ENCODE measurements around the gene CIART.
"Not testable (repeated sequence)": the region's sequence is repeated elsewhere in the genome, so short reads cannot be mapped to it uniquely, and the experiment has no call there.

CIART gene, protein sequence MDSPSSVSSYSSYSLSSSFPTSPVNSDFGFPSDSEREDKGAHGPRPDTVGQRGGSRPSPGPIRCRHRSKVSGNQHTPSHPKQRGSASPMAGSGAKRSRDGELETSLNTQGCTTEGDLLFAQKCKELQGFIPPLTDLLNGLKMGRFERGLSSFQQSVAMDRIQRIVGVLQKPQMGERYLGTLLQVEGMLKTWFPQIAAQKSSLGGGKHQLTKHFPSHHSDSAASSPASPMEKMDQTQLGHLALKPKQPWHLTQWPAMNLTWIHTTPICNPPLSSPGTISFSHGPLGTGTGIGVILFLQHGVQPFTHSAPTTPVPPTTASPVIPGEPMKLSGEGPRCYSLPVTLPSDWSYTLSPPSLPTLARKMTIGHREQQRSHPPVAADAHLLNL

DNA sequence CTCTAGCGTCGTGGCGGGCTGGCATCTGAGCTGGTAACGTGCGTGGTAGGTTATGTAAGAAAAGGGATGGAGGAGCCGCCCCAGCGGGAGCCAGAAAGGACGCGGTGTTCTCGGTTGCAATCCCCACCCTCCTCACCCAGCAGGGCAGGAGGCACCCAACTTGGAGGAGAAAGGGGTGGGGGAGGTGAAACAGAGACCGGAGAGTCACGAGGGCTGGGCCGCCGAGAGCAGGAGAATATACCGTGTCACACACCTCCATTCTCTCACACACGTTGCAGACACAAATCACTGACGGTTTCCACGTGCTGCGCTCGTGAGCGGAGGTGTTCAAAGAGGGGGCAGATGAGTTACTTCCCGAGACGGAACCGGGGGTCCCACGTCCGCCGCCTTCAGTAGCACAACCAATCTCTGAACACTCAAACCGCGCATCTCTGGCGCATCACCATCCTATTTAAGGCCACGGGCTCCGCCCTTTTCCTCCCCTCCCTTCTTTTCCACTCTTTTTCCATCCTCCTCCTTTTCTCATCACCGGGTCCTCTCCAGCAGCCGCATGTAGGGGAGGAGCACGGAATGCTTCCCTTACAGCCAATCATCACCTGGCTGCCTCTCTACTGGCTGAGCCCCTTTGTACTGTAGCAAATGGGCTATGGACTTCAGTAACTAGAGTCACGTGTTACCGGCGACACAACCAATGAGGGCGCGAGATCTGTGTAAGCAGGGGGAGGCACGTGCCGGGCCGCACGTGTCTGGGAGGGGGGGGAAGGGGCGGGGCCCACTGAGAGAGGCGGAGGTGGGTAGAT lies at the start of gene CIART:
Gene CIART (plus strand): TSS at position 797 of the 800 bp plus-strand sequence. CDS start 714 bp downstream, outside the sequence.
- DNase-seq: peak; percentile 38 to 41

DNA sequence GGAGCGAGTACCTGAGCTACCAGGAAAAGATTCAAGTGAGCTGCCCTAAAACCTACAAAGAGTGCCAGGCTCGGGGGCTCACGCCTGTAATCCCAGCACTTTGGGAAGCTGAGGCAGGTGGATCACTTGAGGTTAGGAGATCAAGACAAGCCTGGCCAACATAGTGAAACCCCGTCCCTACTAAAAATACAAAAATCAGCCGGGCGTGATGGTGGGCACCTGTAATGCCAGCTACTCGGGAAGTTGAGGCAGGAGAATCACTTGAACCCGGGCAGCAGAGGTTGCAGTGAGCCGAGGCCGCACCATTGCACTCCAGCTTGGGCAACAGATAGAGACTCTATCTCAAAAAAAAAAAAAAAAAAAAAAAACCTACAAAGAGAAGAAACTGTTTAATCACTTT lies 49.4 kb upstream of the CIART start:
- not testable (repeated sequence) for DNase-seq

DNA sequence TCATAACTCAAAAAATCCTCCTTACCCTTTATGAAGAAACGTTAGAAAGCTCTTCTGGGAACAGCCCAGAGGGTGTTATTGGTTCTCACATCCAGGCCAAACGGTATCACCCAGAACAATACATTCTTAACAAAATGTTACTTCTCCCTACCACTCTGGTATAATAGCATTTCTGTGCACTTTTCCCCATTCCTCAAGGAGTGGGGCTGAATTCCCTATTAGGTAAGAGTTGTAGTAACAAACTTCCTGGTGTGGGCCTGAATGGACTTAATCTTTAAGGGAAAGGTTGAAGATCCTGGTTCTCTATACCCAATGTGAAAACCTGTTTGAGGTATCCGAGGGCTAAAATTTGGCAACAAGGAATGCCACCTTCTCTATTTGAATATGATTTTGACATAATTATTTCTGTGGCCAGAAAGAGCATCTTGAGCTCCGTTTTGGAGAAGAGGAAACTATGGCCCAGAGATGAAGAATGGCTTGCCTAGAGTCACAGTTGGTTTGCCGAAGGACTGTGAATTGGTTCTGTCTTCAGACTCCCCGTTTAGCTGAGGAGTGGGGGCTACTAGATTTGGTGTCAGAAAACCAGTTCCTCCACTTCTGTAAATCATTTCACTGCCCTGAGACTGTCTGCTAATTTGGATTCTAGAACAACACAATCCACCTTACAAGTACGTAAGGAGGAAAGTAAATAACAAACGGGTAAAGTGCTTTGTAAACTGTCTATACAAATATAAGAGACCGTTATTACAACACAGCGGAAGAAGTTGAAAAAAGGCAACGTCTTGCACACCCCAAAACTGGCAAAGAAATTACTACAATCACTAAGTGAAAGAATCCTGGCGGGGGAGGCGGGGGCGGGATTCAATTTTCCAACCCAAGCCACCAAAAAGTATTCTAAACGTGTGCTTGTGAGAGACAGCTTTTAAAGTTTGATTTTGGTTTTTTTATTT lies 48.7 kb upstream of the CIART start:
- peak; percentile 49 to 67 for DNase-seq

DNA sequence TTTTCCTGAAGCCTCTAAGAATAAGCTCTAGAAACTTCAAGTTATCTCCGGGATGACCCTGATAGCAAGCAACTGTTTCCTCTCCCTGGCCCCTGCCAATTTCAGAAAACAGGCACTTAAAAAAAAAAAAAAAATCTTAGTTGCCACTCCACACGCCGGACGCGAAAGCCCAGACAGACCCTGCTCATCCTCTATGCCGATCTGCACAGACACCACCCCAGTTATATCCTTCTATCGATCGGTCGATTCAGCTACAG lies 48.1 kb upstream of the CIART start:
- no peak for DNase-seq

DNA sequence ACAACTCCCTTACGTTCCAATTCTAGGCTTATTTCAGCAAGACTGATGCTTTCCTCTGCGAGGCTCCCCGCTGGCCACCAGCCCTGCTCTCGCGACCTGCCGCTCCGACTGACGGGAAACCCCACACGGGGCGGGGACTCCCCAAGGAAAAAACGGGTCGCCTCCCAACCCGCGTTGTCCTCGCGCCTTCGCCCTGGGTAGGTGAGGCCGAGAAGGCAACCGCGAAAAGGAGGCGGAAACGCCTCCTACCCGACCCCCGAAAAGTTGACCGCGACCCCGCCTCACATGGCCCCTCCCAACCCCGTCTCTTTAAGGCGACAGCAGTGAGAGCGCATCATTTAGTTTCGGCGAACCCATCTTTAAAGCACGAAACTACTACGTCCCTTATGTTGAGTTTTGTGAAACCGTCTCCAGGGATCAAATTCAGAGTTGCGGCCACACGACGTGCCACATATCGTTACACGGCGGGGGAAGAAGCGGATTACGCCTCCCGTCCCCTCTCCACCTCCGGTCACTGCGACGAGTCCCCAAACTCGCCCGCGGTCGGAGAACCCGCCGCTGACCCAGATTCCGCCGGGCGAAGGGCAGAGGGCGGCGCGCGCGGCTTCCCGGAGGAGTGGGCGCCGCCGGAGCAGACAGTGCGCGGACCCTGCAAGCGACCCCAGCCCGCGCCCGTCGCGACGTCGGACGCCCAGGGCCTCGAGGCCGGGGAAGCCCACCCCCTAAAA lies 47.6 kb upstream of the CIART start:
- peak; percentile 87 to 89 for DNase-seq

DNA sequence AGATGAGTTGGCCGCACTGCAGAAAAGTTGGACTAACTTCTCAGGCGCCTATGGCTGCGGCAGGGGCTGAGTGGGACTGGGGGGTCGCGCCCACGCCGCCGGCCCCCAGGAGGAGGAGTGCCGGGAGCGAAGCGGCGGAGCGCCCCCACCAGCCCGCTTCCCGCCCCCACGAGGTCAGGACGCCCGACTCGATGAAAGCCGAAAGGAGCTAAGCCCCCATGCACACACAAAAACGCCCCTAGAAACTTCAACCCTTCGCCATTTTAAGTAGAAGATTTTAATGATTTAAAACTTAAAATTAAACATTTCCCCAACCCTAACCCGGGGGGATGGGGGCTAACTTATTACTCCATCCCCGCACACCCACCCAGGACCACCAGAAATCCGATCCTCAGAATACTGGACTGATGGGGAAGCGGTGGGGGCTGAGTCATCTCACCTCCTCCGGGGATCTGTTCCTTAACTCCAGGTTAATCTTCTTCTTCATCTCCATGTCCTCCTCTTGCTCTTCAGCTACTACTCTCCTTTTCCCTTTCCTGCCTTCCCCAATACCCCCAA lies 47.0 kb upstream of the CIART start:
- peak in 1 of 2 donors; percentile 7 for DNase-seq

DNA sequence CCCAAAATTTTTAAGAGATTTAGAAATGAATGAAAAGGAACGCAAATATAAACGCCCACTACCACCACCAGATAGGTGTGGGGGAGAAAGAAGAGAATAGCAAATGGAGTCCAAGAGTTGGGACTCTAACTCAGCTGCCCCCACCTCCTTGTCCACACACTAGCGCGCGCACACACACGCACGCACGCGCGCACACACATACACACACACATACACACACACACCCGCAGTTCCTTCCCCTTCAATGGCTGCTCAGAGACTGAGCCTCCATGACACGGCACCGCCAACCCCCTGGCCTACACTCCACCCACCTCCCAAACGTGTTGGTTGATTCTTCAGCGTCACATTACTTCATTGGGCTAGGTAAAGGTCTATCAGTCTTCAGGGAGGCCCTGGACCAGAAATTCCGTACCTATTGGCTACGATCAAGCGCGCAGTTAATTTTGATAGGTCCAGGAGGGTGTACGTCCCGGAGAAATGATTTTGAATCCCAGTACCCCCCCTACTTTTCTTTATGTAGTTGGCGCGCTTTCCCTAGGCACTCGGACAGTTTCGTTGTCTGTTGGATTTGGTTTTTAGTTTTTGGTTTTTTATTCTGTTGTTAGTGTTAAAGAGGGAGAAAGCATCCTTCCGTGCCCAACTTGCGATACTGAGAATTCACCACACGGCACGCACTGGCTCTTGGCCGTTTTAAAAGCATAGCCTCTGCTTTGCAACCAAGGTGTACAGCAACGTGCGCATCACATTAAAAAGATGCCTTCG lies 46.3 kb upstream of the CIART start, which contains the start of gene ANP32E:
Gene ANP32E (minus strand): TSS at position 261 of the 762 bp plus-strand sequence. CDS start 326 bp downstream, outside the sequence.
- peak; percentile 95 to 97 for DNase-seq

DNA sequence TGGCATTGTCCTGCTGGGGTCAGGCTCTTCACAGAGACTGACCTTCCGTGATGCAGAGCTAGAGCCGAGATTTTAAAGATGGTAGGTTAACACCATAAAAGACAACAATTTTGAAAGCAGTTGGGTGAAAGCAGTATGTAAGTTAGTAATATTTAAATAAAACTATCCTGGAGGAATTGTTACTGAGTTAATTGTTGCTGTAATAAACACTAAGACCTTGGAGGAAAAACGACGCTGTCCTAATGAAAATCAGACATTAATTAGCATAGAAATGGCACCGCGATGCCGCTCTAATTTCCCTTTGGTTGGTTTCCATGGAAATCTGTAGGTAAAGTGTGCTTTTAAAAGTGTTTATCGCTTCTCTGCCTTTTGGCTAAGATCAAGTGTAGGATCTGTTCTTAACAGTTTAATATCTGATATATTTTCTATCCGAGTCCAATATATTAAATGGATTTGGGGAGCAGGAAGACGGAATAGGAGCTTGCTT lies 45.7 kb upstream of the CIART start:
- DNase-seq: no peak

DNA sequence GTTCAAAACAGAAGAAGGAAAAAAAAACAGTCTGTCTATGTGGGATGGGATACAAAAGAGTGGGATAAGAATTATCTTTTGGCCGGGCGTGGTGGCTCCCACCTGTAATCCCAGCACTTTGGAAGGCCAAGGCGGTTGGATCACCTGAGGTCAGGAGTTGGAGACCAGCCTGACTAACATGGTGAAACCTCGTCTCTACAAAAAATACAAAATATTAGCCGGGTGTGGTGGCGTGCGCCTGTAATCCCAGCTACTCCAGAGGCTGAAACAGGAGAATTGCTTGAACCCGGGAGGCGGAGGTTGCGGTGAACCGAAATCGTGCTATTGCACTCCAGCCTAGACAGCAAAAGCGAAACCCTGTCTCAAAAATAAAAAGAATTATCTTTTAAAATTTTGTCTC lies 45.2 kb upstream of the CIART start:
- DNase-seq: not testable (repeated sequence)

DNA sequence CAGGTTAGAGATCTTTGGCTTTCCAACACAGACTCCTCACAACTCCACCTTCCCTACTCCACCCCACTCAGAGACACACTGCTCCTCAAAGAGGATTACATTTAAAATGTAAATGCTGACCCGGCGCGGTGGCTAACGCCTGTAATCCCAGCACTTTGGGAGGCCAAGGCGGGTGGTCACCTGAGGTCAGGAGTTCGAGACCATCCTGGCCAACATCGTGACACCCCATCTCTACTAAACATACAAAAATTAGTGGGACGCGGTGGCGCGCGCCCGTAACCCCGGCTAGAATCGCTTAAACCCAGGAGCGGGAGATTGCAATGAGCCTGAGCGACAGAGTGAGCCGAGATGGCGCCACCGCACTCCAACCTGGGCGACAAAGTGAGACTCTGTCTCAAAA lies 44.6 kb upstream of the CIART start:
- no peak for DNase-seq

DNA sequence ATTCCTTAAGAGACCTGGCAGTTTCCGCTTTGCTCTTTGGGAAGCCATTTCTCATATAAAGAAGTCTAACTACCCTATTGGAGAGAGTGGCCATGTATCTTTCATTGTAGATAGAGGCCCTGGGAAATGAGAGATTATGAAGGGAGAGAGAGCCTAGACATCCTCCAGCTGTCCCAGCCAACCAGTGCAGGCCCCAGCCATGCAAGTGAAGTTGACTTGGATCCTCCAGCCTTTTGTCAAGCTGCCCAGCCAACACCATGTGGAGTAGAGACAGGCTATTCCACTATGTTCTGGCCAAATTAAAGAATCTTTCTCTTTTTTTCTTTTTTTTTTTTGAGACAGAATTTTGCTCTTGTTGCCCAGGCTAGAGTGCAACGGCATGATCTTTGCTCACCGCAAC lies 39.4 kb upstream of the CIART start:
- DNase-seq: no peak

DNA sequence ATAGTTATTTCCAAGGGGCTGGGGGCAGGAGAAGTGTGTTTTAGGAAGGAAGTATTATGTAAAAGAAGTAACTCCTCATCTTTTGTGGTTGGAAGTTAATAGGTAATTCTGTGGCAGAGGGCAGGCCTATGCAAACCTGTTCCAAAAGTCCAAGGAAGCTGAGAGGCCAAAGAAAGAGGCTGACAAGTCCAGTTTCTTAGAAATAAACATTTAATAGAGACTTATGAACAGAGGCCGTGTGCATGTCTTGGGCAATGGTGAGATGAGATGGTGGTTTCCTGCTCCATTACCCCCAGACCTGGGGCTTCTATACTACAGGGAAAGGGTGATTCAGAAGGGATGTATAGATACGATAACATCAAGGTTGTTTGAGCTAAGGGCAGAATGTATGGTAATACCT lies 32.4 kb upstream of the CIART start:
- DNase-seq: no peak

DNA sequence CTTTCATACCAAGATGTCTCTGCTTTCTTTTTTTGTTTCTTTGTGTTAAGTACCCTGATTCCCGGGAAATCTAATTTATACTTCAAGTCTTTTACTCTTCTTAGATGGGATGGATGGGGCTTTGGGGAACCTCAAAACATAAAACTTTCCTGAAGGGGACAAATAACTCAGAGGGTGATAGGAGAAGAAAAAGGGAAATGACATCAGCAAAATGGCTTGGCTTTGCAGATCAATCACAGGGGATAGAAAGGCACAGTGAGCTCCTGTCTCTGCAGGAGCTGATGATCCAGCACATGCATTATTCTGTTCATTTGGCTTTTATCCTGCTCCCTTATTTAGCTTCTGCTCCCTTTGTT lies 26.2 kb upstream of the CIART start:
- no peak for DNase-seq

DNA sequence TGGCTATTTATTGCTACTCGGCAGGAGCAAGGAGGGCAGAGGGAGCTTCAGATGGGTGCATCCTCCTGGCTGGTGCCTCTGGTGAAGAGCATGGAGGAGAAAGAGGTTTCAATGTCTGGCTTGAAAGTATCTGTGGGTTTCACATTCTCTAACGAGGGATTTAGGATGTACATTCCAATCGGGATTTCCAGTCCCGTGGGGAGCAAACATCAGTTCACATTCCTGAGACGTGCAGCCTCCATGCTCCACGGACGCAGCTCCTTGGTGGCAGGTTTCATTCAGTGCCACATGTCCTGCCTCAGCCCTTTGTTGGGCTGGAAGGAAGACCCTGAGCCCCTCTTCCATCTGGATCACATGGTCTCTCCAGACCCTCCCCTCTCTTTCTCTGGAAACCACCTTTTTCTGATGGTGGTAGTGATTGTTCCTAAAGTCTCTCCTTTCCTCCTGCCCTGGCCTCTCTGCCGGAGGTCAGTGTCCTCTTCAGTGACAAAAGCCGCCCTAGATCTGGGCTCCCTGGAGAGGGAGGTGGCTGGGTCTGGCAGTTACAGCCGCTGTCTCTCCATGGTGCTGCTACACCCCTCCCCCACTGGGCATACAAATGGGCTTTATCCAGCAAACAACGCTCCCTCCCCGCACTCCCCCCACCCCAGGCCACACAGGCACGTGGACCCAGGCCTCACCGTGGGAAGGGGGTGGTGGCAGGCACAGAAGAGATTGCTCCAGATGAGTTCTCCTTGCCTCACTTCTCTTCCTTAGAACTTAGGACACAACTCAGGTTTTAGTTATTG lies 25.6 kb upstream of the CIART start:
- DNase-seq: no peak

DNA sequence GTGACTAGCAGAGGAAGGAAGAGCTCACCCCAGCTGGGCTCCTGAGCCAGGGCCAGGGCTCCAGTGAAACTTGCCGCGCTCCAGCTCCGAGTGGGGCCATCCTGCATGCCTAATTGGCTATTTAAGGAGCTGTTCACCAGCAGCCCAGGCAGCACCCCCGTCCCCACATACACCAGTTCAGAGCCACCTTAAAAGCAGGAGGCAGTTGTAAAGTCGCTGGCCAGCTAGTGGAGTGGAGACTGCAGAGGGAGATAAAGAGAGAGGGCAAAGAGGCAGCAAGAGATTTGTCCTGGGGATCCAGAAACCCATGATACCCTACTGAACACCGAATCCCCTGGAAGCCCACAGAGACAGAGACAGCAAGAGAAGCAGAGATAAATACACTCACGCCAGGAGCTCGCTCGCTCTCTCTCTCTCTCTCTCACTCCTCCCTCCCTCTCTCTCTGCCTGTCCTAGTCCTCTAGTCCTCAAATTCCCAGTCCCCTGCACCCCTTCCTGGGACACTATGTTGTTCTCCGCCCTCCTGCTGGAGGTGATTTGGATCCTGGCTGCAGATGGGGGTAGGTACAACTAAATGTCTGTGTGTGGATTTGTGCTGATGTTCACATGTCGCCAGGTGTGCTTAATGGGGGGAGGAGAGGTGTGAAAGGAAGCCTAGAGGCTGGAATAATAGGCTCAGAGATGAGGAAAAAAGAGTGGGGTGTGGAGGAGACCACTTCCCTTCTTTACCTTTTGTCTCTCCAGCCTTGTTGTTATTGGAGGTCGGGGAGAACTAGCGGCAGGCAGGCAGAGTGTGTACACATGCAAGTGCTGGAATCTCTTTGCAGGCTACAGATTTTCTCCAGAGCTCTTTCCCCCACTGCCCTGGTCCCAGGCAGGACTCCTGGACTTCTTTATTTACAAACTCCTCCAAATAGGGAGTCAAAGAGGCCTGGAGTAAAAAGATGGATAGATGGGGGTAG lies 24.4 kb upstream of the CIART start, which contains the start of gene CA14:
Gene CA14 (plus strand): TSS at position 151 of the 962 bp plus-strand sequence. CDS start 355 bp downstream, at position 506.
- no peak for DNase-seq

DNA sequence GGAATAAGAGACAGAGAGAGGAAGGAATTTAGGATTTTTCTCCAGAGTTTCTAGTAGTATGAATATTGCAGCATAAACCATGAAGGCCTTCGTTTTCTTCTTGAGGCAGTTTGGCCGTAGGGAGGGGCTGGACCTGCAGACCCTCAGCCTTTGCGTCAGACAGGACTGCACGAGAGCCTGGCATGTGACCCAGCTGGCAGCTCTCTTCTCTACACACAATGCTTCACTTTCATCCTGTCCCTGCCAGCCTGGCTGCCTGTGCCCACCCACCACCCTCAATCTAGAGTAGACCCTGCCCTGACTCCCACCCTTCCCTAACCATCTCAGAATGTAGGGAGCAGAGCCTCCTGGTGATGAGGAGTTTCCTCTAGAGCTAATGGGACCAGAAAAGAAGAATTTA lies 23.1 kb upstream of the CIART start:
- DNase-seq: no peak

DNA sequence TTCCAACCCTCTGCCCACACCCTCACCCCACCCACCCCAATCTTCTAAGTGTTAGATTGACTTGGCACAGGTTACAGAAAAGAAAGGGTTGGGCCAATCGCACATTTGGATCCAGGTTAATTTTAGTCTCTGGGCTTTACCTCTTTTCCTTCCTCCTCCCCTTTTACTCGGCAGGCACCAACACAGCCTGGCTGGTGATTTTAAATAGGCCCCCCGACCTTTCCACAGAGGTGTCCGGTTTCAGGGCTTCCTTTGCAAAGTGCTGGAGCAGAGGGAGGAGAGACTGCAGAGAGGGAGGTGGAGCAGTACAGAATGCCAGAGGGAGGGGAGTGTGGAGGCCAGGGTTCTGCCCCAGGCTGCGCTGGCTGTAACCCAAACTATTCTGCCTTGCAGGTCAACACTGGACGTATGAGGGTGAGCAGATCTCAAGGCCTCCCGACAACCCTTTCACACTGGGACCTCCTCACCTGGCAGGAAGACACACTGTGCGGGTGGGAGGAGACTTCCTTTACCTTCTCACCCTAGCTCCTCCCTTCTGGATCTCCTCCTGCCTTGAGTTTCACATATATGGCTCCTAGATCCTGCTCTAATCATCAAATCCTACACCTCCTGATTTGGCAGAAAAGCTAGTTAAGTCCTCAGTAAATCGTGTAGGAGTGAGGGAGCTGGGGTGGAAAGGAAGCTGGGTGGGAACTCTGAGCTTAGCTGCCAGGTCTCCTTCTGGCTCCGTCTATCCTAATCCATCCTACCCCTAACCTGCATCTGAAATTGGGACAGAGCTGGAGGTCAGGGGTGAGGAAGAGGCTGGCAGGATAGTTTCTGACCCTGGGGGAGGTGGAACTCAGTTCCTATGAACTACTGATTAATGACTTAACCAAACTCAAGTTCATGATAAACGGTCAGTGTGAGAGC lies 22.3 kb upstream of the CIART start:
- DNase-seq: no peak

DNA sequence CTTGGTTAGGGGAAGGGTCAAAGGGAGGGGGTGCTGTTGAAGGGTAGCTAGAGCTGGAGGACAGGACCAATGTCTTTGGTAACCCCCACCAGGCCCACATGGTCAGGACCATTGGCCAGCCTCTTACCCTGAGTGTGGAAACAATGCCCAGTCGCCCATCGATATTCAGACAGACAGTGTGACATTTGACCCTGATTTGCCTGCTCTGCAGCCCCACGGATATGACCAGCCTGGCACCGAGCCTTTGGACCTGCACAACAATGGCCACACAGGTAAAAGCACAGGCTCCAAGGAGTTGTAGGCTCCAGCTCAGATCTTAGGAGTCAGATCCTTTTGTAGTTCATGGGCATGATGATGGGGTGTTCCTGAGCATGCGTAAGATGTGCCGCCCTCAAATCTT lies 21.0 kb upstream of the CIART start:
- DNase-seq: no peak

All from inflammatory macrophage treated with lipopolysaccharide for 1 hour (primary cell).